HepG2 (cell line): ENCODE results near the gene TMEM182. TPM values are rescaled to one million over a fixed set of nuclear protein-coding genes. Genes with fewer than 3 reads are reported as not detected.

Experiments used
- FOXO1 ChIP-seq: sonication (generic); formaldehyde crosslinking; IDR thresholded peaks from 2 replicates; pipeline ENCODE4 v1.4.0; 2020; ENCODE audit warnings: missing genetic modification reagents
- NAIF1 ChIP-seq: sonication (generic); formaldehyde crosslinking; IDR thresholded peaks from 2 replicates; pipeline ENCODE4 v1.5.0; 2020; ENCODE audit warnings: mild to moderate bottlenecking, missing genetic modification reagents, borderline replicate concordance
- NCOR1 ChIP-seq: fragments of 200-600 bp; sonication (generic); IDR thresholded peaks from 2 replicates; pipeline ENCODE4 v1.7.0; 2017; ENCODE audit warnings: antibody characterized with exemption, low read length, borderline replicate concordance
- NFIB ChIP-seq: sonication (generic); formaldehyde crosslinking; IDR thresholded peaks from 2 replicates; pipeline ENCODE4 v1.9.0; 2021; ENCODE audit warnings: missing genetic modification reagents, mild to moderate bottlenecking, borderline replicate concordance
- PAX8 ChIP-seq: sonication (generic); formaldehyde crosslinking; IDR thresholded peaks from 2 replicates; pipeline ENCODE4 v1.8.0; 2022; ENCODE audit warnings: mild to moderate bottlenecking, missing genetic modification reagents, borderline replicate concordance
- POLR2G ChIP-seq: fragments of 200-400 bp; formaldehyde crosslinking; IDR thresholded peaks from 2 replicates; pipeline ENCODE4 v1.6.1; 2018; ENCODE audit warnings: mild to moderate bottlenecking, low read depth, low read length, moderate library complexity
- PRMT3 ChIP-seq: sonication (generic); formaldehyde crosslinking; IDR thresholded peaks from 2 replicates; pipeline ENCODE4 v1.8.1; 2022; ENCODE audit warnings: low read depth, mild to moderate bottlenecking, moderate library complexity, missing genetic modification reagents, borderline replicate concordance
- SAFB2 ChIP-seq: sonication (generic); formaldehyde crosslinking; IDR thresholded peaks from 2 replicates; pipeline ENCODE4 v1.5.1; 2020; ENCODE audit warnings: missing genetic modification reagents, low read depth, mild to moderate bottlenecking, borderline replicate concordance
- SP1 ChIP-seq, 2 experiments: fragments of 450-650 bp in 1 of 2; sonication (generic) in 1 of 2; formaldehyde crosslinking in 1 of 2; IDR thresholded peaks; 2 replicates each; pipeline versions ENCODE4 v1.4.0 to v1.6.1; 2016 to 2020; ENCODE audit warnings: missing genetic modification reagents in 1 of 2
- TAF1 ChIP-seq: sonication (generic); formaldehyde crosslinking; IDR thresholded peaks from 2 replicates; pipeline ENCODE4 v1.4.0; 2020; ENCODE audit warnings: missing genetic modification reagents
- ZKSCAN1 ChIP-seq: fragments of 150-350 bp; IDR thresholded peaks from 2 replicates; pipeline ENCODE4 v1.6.1; 2014; ENCODE audit warnings: low read length
- ZNF501 ChIP-seq: sonication (generic); formaldehyde crosslinking; IDR thresholded peaks from 2 replicates; pipeline ENCODE4 v1.5.1; 2020; ENCODE audit warnings: mild to moderate bottlenecking, moderate library complexity, missing genetic modification reagents
- ZNF510 ChIP-seq: sonication (generic); formaldehyde crosslinking; IDR thresholded peaks from 2 replicates; pipeline ENCODE4 v1.4.0; 2020; ENCODE audit warnings: low read depth, mild to moderate bottlenecking, missing genetic modification reagents
- ZNF746 ChIP-seq: sonication (generic); formaldehyde crosslinking; IDR thresholded peaks from 2 replicates; pipeline ENCODE4 v1.8.0; 2022; ENCODE audit warnings: mild to moderate bottlenecking, missing genetic modification reagents
- polyA plus RNA-seq, 8 experiments: library from polyadenylated mRNA; depleted of rRNA in 3 of 8; stranded (reverse) in 7 of 8; unstranded in 1 of 8; fragments of >200 nt; fragmentation: Illumina TruSeq in 4 of 8; extraction: Trizol in 4 of 8; gene quantifications; 2 replicates each; pipeline versions ENCODE4 v1.2.1 to v1.2.3, GENCODE V29; 2011 to 2016; ENCODE audit warnings: low read depth in 4 of 8, missing spikeins in 1 of 8, mixed read lengths in 1 of 8; ENCODE audit not compliant: insufficient read depth in 1 of 8
- total RNA-seq, 5 experiments: library from RNA; depleted of rRNA; stranded (reverse); fragments of >200 nt; fragmentation: Illumina TruSeq; extraction: Trizol; gene quantifications; 2 replicates each; pipeline ENCODE4 v1.2.3, GENCODE V29; 2016; ENCODE audit warnings: low read depth in 1 of 5
- TF ChIP-seq, protein P1 (sequence below): sonication (generic); formaldehyde crosslinking; IDR thresholded peaks from 2 replicates; pipeline ENCODE4 v1.8.0; 2022; ENCODE audit warnings: mild to moderate bottlenecking, missing genetic modification reagents; ENCODE audit not compliant: insufficient replicate concordance
- TF ChIP-seq, protein P2 (sequence below): sonication (generic); formaldehyde crosslinking; IDR thresholded peaks from 2 replicates; pipeline ENCODE4 v1.8.0; 2022; ENCODE audit warnings: missing genetic modification reagents, mild to moderate bottlenecking, borderline replicate concordance
- TF ChIP-seq, protein P3 (sequence below): sonication (generic); formaldehyde crosslinking; IDR thresholded peaks from 2 replicates; pipeline ENCODE4 v1.4.0; 2020; ENCODE audit warnings: missing genetic modification reagents, borderline replicate concordance
- TF ChIP-seq, protein P4 (sequence below): sonication (generic); formaldehyde crosslinking; IDR thresholded peaks from 2 replicates; pipeline ENCODE4 v1.8.0; 2022; ENCODE audit warnings: low read depth, missing genetic modification reagents
- TF ChIP-seq, protein P5 (sequence below): conservative IDR thresholded peaks from 2 replicates; pipeline ENCODE4 v1.6.1; 2018; ENCODE audit warnings: missing genetic modification reagents

The TMEM182 gene
- total and polyA plus RNA-seq, 2 of the 13 experiments (the other 11 are each of a cell fraction or from before 2014, with no cell fraction given) = 8.7 to 8.9 TPM

DNA sequence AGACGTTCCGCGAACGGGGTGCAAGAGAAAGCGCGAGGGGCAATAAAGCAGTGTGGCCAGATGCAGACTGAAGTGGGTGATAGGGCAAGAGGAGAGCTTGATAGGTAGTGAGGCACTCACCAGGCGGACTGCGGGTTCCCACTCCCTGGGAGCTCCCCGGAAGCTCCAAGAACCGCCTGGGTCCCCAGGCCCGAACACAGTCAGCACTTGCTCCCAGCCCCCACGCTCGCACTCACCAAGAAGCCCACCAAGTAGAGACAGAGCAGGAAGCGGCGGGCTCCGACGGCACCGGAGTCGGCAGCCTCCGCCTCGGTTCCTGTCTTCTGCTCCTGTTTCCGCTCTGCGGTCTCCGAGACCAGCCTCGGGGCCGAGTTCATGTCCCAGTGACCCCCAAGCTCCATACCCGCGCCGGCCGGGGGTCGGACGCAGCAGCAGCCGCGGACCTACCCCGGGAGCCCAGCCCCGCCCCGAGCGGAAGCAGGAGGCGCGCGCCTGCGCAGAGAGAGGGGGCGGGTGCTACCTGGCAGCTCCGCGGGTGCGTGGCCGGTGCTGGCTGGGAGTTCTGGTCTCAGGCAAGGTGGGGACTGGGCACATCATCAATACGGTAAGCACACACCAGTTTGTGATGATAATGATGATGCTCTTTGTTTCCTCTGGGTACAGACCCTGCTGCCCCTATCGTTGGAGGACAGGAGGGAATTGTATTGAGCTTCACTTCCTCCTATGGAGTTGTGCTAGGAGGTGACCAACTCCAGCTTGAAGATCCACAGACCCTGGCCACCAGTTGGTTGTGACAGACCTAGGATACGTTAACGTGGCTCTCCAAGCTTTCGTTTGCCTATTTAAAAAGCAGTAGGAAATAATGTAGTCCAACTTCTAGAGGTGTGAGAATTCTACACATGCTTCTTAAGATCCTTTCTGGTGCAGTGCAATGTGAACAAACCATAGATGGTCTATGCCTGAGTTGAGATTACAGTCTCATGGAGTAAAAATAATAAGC, 25.1 kb upstream of the TMEM182 start (continued):
- TF ChIP-seq ZNF746 (CRISPR knock-in tag) (peak; percentile 69; the same call in 1 of the 2 replicates), ZNF501 (CRISPR knock-in tag) (peak; percentile 93), NFIB (CRISPR knock-in tag) (no peak), POLR2G (peak; percentile 97), FOXO1 (CRISPR knock-in tag) (no peak; the same call in 1 of the 2 replicates), ZKSCAN1 (peak; percentile 35), ZNF510 (CRISPR knock-in tag) (peak; percentile 68; the same call in 1 of the 2 replicates), PRMT3 (CRISPR knock-in tag) (no peak; the same call in 1 of the 2 replicates), SP1 (IDR thresholded peaks at IDR 0.05) (no peak), SP1 (CRISPR knock-in tag; IDR thresholded peaks at IDR 0.05) (peak; percentile 76), NCOR1 (no peak), SAFB2 (peak; percentile 82), NAIF1 (CRISPR knock-in tag) (peak; percentile 32), TAF1 (CRISPR knock-in tag) (peak; percentile 92), PAX8 (CRISPR knock-in tag) (peak; percentile 70; the same call in 1 of the 2 replicates)
- TF ChIP-seq, protein P1, sequence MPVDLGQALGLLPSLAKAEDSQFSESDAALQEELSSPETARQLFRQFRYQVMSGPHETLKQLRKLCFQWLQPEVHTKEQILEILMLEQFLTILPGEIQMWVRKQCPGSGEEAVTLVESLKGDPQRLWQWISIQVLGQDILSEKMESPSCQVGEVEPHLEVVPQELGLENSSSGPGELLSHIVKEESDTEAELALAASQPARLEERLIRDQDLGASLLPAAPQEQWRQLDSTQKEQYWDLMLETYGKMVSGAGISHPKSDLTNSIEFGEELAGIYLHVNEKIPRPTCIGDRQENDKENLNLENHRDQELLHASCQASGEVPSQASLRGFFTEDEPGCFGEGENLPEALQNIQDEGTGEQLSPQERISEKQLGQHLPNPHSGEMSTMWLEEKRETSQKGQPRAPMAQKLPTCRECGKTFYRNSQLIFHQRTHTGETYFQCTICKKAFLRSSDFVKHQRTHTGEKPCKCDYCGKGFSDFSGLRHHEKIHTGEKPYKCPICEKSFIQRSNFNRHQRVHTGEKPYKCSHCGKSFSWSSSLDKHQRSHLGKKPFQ = peak; percentile 90
- TF ChIP-seq, protein P2, sequence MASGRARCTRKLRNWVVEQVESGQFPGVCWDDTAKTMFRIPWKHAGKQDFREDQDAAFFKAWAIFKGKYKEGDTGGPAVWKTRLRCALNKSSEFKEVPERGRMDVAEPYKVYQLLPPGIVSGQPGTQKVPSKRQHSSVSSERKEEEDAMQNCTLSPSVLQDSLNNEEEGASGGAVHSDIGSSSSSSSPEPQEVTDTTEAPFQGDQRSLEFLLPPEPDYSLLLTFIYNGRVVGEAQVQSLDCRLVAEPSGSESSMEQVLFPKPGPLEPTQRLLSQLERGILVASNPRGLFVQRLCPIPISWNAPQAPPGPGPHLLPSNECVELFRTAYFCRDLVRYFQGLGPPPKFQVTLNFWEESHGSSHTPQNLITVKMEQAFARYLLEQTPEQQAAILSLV (CRISPR knock-in tag) = peak; percentile 41; the same call in 1 of the 2 replicates
- TF ChIP-seq, protein P3, sequence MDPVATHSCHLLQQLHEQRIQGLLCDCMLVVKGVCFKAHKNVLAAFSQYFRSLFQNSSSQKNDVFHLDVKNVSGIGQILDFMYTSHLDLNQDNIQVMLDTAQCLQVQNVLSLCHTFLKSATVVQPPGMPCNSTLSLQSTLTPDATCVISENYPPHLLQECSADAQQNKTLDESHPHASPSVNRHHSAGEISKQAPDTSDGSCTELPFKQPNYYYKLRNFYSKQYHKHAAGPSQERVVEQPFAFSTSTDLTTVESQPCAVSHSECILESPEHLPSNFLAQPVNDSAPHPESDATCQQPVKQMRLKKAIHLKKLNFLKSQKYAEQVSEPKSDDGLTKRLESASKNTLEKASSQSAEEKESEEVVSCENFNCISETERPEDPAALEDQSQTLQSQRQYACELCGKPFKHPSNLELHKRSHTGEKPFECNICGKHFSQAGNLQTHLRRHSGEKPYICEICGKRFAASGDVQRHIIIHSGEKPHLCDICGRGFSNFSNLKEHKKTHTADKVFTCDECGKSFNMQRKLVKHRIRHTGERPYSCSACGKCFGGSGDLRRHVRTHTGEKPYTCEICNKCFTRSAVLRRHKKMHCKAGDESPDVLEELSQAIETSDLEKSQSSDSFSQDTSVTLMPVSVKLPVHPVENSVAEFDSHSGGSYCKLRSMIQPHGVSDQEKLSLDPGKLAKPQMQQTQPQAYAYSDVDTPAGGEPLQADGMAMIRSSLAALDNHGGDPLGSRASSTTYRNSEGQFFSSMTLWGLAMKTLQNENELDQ (CRISPR knock-in tag) = no peak
- TF ChIP-seq, protein P4, sequence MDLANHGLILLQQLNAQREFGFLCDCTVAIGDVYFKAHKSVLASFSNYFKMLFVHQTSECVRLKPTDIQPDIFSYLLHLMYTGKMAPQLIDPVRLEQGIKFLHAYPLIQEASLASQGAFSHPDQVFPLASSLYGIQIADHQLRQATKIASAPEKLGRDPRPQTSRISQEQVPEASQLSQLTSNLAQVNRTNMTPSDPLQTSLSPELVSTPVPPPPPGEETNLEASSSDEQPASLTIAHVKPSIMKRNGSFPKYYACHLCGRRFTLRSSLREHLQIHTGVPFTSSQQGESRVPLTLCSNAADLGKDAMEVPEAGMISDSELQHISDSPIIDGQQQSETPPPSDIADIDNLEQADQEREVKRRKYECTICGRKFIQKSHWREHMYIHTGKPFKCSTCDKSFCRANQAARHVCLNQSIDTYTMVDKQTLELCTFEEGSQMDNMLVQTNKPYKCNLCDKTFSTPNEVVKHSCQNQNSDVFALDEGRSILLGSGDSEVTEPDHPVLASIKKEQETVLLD (CRISPR knock-in tag) = peak; percentile 54; the same call in 1 of the 2 replicates
- TF ChIP-seq, protein P5, sequence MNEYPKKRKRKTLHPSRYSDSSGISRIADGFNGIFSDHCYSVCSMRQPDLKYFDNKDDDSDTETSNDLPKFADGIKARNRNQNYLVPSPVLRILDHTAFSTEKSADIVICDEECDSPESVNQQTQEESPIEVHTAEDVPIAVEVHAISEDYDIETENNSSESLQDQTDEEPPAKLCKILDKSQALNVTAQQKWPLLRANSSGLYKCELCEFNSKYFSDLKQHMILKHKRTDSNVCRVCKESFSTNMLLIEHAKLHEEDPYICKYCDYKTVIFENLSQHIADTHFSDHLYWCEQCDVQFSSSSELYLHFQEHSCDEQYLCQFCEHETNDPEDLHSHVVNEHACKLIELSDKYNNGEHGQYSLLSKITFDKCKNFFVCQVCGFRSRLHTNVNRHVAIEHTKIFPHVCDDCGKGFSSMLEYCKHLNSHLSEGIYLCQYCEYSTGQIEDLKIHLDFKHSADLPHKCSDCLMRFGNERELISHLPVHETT (CRISPR knock-in tag) = 0 out of 2 replicates have a peak, but pooled peaks have one; percentile 9
